Endothelial cell of umbilical vein (primary cell): ENCODE results near the gene CFAP300. TPM values are rescaled to one million over a fixed set of nuclear protein-coding genes. Genes with fewer than 3 reads are reported as not detected.

Experiments
- BruUV-seq: library from RNA; stranded (reverse); fragments of 400-500 nt; replicated peaks from 2 replicates; lab custom pipeline; 2021; lab: Mats Ljungman, UMichigan
- CTCF ChIA-PET: fragments of 300-600, 350-600 bp; sonication (Branson Sonifier 250); formaldehyde crosslinking; loops from one replicate; lab custom pipeline; 2021; ENCODE audit warnings: antibody characterized with exemption, inconsistent platforms; lab: Charles Lee
- POLR2A ChIA-PET: fragments of 300-600, 350-600 bp; sonication (Branson Sonifier 250); formaldehyde crosslinking; loops from one replicate; lab custom pipeline; 2021; ENCODE audit warnings: antibody characterized with exemption, inconsistent platforms; lab: Charles Lee
- DNase-seq: peaks from one replicate; pipeline ENCODE4 v3.0.0-alpha.2; 2011; ENCODE audit warnings: low read depth, low spot score
- FAIRE-seq: peaks from 2 replicates; lab custom pipeline; 2011; peaks lifted over from hg19 to GRCh38; lab: Jason Lieb, UNC
- H2AFZ ChIP-seq: 2 replicates; pipeline ENCODE4 v1.6.0; 2012; ENCODE audit warnings: low read depth, low read length, control low read depth, inconsistent platforms
- H3K27ac ChIP-seq: 2 replicates; pipeline ENCODE4 v1.5.1; 2011; ENCODE audit warnings: low read depth, mild to moderate bottlenecking, control low read depth, low read length, moderate library complexity; ENCODE audit not compliant: insufficient read depth
- H3K27me3 ChIP-seq, 2 experiments: 2 replicates each; pipeline versions ENCODE4 v1.6.0 to v1.6.1; 2011; ENCODE audit warnings: low read length in 2 of 2, mixed read lengths in 1 of 2; ENCODE audit not compliant: control insufficient read depth in 2 of 2, insufficient read depth in 2 of 2
- H3K36me3 ChIP-seq, 2 experiments: 2 replicates in 1 of 2; 3 replicates in 1 of 2; pipeline ENCODE4 v1.5.1; 2011; ENCODE audit warnings: low read length in 2 of 2, mild to moderate bottlenecking in 1 of 2, moderate library complexity in 1 of 2; ENCODE audit not compliant: control insufficient read depth in 2 of 2, insufficient read depth in 2 of 2; ENCODE audit errors: extremely low read depth in 1 of 2
- H3K4me1 ChIP-seq: 3 replicates; pipeline ENCODE4 v1.5.1; 2011; ENCODE audit warnings: mild to moderate bottlenecking, low read length; ENCODE audit not compliant: control insufficient read depth, insufficient read depth; ENCODE audit errors: extremely low read depth
- H3K4me2 ChIP-seq: 2 replicates; pipeline ENCODE4 v1.6.1; 2011; ENCODE audit warnings: low read length, control low read depth, mixed read lengths; ENCODE audit not compliant: insufficient read depth
- H3K4me3 ChIP-seq, 3 experiments: fragments of 200-600 bp in 1 of 3; sonication (generic), shearing (Covaris generic) in 1 of 3; replicated peaks in 1 of 3; 2 replicates each; pipeline ENCODE4 v1.5.1; 2011 to 2016; ENCODE audit warnings: control low read depth in 3 of 3, low read length in 3 of 3, mild to moderate bottlenecking in 2 of 3, inconsistent platforms in 1 of 3, low read depth in 1 of 3, moderate library complexity in 1 of 3; ENCODE audit not compliant: insufficient read depth in 1 of 3
- H3K79me2 ChIP-seq: 2 replicates; pipeline ENCODE4 v1.6.0; 2012; ENCODE audit warnings: low read length, inconsistent platforms; ENCODE audit not compliant: control insufficient read depth, insufficient read depth
- H3K9ac ChIP-seq: replicated peaks from 2 replicates; pipeline ENCODE3; 2011; ENCODE audit warnings: low read length, control low read depth; ENCODE audit not compliant: insufficient read depth; ENCODE audit errors: extremely low read depth
- H3K9me1 ChIP-seq: replicated peaks from 3 replicates; pipeline ENCODE4 v1.6.0; 2011; ENCODE audit warnings: mild to moderate bottlenecking, low read length; ENCODE audit not compliant: control insufficient read depth, insufficient read depth; ENCODE audit errors: extremely low read depth
- H3K9me3 ChIP-seq: replicated peaks from 2 replicates; pipeline ENCODE4 v1.5.1; 2012; ENCODE audit warnings: low read length, inconsistent platforms; ENCODE audit not compliant: control insufficient read depth, insufficient read depth
- H4K20me1 ChIP-seq: replicated peaks from 2 replicates; pipeline ENCODE3; 2011; ENCODE audit warnings: mild to moderate bottlenecking, low read length; ENCODE audit not compliant: control insufficient read depth, insufficient read depth; ENCODE audit errors: extremely low read depth
- EZH2 ChIP-seq: IDR thresholded peaks from 2 replicates; pipeline ENCODE4 v1.6.1; 2012; ENCODE audit warnings: borderline replicate concordance, low read depth, mild to moderate bottlenecking, moderate library complexity, low read length, inconsistent platforms; ENCODE audit not compliant: severe bottlenecking
- FOS ChIP-seq: IDR thresholded peaks from 2 replicates; pipeline ENCODE4 v1.6.1; 2011; ENCODE audit warnings: mild to moderate bottlenecking, low read length, moderate library complexity, borderline replicate concordance; ENCODE audit not compliant: insufficient read depth
- GATA2 ChIP-seq: IDR thresholded peaks from 2 replicates; pipeline ENCODE4 v1.7.0; 2011; ENCODE audit warnings: low read depth, mild to moderate bottlenecking, moderate library complexity, mixed read lengths, low read length; ENCODE audit not compliant: insufficient read length, insufficient read depth
- JUN ChIP-seq: IDR thresholded peaks from 2 replicates; pipeline ENCODE4 v1.6.1; 2011; ENCODE audit warnings: borderline replicate concordance, low read depth; ENCODE audit not compliant: insufficient read length, insufficient read depth
- MYC ChIP-seq: IDR thresholded peaks from one replicate; pipeline ENCODE4 v1.6.1; 2011; ENCODE audit warnings: mild to moderate bottlenecking, low read depth, low read length
- POLR2A ChIP-seq: IDR thresholded peaks from 2 replicates; pipeline ENCODE4 v1.6.1; 2012; ENCODE audit warnings: low read depth, mild to moderate bottlenecking, control low read depth, low read length
- POLR2AphosphoS5 ChIP-seq: IDR thresholded peaks from 2 replicates; pipeline ENCODE4 v1.6.1; 2012; ENCODE audit warnings: low read depth, mild to moderate bottlenecking, control low read depth, low read length, moderate library complexity; ENCODE audit not compliant: insufficient read depth
- dilution Hi-C: fragments of 300-500 bp; cut with MboI; formaldehyde crosslinking; loops from one replicate; pipeline ENCODE4 v1.15.0; 2019; ENCODE audit warnings: low sequenced_read_pairs; ENCODE audit not compliant: extremely low pct_ligation_motif_present
- intact Hi-C: fragments of 100-400 bp; cut with micrococcal nuclease; formaldehyde crosslinking; loops from one replicate; pipeline ENCODE4 v1.10.0; 2022
- polyA plus RNA-seq, 4 experiments: library from polyadenylated mRNA; depleted of rRNA in 3 of 4; stranded (reverse) in 3 of 4; unstranded in 1 of 4; fragments of >200 nt; gene quantifications; 2 replicates each; pipeline versions ENCODE4 v1.2.1 to v1.2.3, GENCODE V29; 2011 to 2012; ENCODE audit warnings: missing spikeins in 1 of 4
- total RNA-seq: library from RNA; stranded (reverse); gene quantifications from 2 replicates; pipeline ENCODE4 v1.2.3, GENCODE V29; 2021
- TF ChIP-seq, protein P1 (sequence below), 2 donors: IDR thresholded peaks; 1 replicate in 1 of 2; 2 replicates in 1 of 2; pipeline ENCODE4 v1.5.1; 2011; ENCODE audit warnings: low read length in 2 of 2, mild to moderate bottlenecking in 2 of 2, moderate library complexity in 2 of 2, control low read depth in 1 of 2, inconsistent platforms in 1 of 2, low read depth in 1 of 2; ENCODE audit not compliant: insufficient read depth in 1 of 2; ENCODE audit errors: extremely low read depth in 1 of 2
- TF ChIP-seq, protein P2 (sequence below): IDR thresholded peaks from 2 replicates; pipeline ENCODE4 v1.6.1; 2011; ENCODE audit not compliant: insufficient read depth, insufficient read length

The CFAP300 gene
- total and polyA plus RNA-seq, 2 donors (not counting 3 experiments of a cell fraction or from before 2014, with no cell fraction given): 0.07 TPM; not detected in 1

GRCh38 chr11:102036757-102037156, 10.5 kb upstream of the CFAP300 start:
- no peaks in the 10 kb centered on the region for H3K36me3 ChIP-seq
- no peaks in the 10 kb centered on the region for H3K9me1 ChIP-seq
- no peak overlapping the region for H2AFZ ChIP-seq
- H3K4me1 ChIP-seq: no peaks in the 10 kb centered on the region
- BruUV-seq: no TSS peak
- ChIA-PET CTCF (no interaction called here), POLR2A (no interaction called here)
- no peak overlapping the region for H3K4me2 ChIP-seq
- H4K20me1 ChIP-seq: no peaks in the 10 kb centered on the region
- dilution Hi-C loops (no loop called here), intact Hi-C loops (no loop called here)
- FAIRE-seq (no peak), DNase-seq (no peak)
- H3K9me3 ChIP-seq: no peaks in the 10 kb centered on the region
- no peak overlapping the region for H3K9ac ChIP-seq
- H3K4me3 ChIP-seq: no peak overlapping the region
- no peak overlapping the region for H3K27ac ChIP-seq
- peaks cover 0 to 2% of the 10 kb centered on the region in 2 experiments for H3K27me3 ChIP-seq
- TF ChIP-seq POLR2A (no peak), JUN (no peak), MYC (no peak), GATA2 (no peak), POLR2AphosphoS5 (no peak), EZH2 (no peak), FOS (no peak)
- TF ChIP-seq, protein P1, sequence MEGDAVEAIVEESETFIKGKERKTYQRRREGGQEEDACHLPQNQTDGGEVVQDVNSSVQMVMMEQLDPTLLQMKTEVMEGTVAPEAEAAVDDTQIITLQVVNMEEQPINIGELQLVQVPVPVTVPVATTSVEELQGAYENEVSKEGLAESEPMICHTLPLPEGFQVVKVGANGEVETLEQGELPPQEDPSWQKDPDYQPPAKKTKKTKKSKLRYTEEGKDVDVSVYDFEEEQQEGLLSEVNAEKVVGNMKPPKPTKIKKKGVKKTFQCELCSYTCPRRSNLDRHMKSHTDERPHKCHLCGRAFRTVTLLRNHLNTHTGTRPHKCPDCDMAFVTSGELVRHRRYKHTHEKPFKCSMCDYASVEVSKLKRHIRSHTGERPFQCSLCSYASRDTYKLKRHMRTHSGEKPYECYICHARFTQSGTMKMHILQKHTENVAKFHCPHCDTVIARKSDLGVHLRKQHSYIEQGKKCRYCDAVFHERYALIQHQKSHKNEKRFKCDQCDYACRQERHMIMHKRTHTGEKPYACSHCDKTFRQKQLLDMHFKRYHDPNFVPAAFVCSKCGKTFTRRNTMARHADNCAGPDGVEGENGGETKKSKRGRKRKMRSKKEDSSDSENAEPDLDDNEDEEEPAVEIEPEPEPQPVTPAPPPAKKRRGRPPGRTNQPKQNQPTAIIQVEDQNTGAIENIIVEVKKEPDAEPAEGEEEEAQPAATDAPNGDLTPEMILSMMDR (IDR thresholded peaks at IDR 0.05; ENCODE audit: extremely low read depth in 1 of 2, insufficient read depth in 1 of 2, low read depth in 1 of 2, low read length in 2 of 2): no peak
- TF ChIP-seq, protein P2, sequence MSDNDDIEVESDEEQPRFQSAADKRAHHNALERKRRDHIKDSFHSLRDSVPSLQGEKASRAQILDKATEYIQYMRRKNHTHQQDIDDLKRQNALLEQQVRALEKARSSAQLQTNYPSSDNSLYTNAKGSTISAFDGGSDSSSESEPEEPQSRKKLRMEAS: no peak
- H3K79me2 ChIP-seq: no peaks in the 10 kb centered on the region
